ENCODE measurements around the gene TUNAR.

DNA sequence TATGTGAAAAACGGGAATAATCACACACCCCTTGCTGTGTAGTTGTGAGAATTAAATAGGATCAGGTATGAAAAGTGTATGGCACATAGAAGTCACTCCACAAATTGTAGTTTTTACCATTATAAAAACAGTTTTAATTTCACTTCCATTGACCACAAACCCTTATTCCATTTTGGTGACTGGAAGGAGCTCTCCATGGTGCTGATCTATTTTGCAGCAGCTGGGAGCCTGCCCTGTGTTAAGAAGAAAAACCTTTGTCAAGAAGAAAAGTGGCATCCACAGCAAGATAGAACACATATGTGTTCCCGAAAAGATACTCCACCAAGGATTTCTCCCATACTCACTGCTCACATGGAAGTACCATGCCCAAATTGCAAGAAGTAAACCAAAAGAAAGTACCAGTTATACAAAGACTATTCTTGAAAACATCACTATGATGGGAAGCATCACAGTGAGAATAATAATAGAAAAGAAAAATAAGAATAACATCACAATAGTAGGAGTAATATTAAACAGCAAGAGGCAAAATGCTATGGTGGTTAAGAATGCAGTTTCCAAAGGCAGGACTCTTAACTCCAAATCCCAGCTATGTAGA lies 58.7 kb downstream of the TUNAR start:
- TF ChIP-seq CTCF (IDR thresholded peaks at IDR 0.05) (no peak), POLR2A (IDR thresholded peaks at IDR 0.05) (no peak)
